AG04449 (cell line): ENCODE results near the gene SLC7A4.

Experiments
- CTCF ChIA-PET: fragments of 350-600 bp; formaldehyde crosslinking; extraction: SDS; loops from one replicate; lab custom pipeline; 2021; ENCODE audit warnings: antibody characterized with exemption; lab: Yijun Ruan, JAX
- POLR2A ChIA-PET: fragments of 400-600, 350-600 bp; formaldehyde crosslinking; extraction: SDS; loops from one replicate; lab custom pipeline; 2020; ENCODE audit warnings: antibody characterized with exemption, inconsistent platforms; lab: Yijun Ruan, JAX
- DNase-seq: peaks from one replicate; pipeline ENCODE4 v3.0.0-alpha.2; 2010; ENCODE audit warnings: low read depth, low spot score
- H3K4me3 ChIP-seq: 2 replicates; pipeline ENCODE4 v1.5.1; 2011; ENCODE audit warnings: low read depth, mild to moderate bottlenecking, control low read depth, low read length
- CTCF ChIP-seq: IDR thresholded peaks from one replicate; pipeline ENCODE4 v1.5.1; 2011; ENCODE audit warnings: mild to moderate bottlenecking, moderate library complexity, low read length, control low read depth, inconsistent platforms; ENCODE audit not compliant: insufficient read depth; ENCODE audit errors: missing control alignments

SLC7A4 gene

GRCh38 chr22:20990184-20991180 lies 41.9 kb downstream of the SLC7A4 start:
- ChIA-PET CTCF (interaction anchor here (1.1 to 2.3 kb wide), 5 partner anchors 8 to 651 kb away, joined by 3 to 11 read pairs (median 3); partner anchors contain the start of gene LZTR1), POLR2A (interaction anchor here (1.4 to 2.1 kb wide), 2 partner anchors 8 to 9 kb away, joined by 6 read pairs; partner anchors contain the start of gene LZTR1)
- no peak for DNase-seq
- H3K4me3 ChIP-seq = no peak overlapping the region
- TF ChIP-seq CTCF = no peak

GRCh38 chr22:20989323-20990138 lies 42.8 kb downstream of the SLC7A4 start:
- TF ChIP-seq CTCF = no peak
- H3K4me3 ChIP-seq = no peak overlapping the region
- ChIA-PET CTCF (interaction anchor here (1.2 to 2.3 kb wide), 4 partner anchors 8 to 652 kb away, joined by 3 to 11 read pairs (median 6); partner anchors contain the start of gene LZTR1), POLR2A (interaction anchor here (2.1 kb wide), 1 partner anchor 10 kb away, joined by 6 read pairs; no protein-coding TSS in a partner anchor)
- DNase-seq = no peak

GRCh38 chr22:20988573-20989322 lies 43.6 kb downstream of the SLC7A4 start:
- no peak for TF ChIP-seq CTCF
- ChIA-PET POLR2A (no interaction called here), CTCF (interaction anchor here (2.3 kb wide), 1 partner anchor 12 kb away, joined by 10 read pairs; no protein-coding TSS in a partner anchor)

GRCh38 chr22:20987375-20987774 lies 45.0 kb downstream of the SLC7A4 start:
- POLR2A ChIA-PET = no interaction called here
- DNase-seq = no peak
- no peak overlapping the region for H3K4me3 ChIP-seq
- CTCF ChIA-PET = no interaction called here
- TF ChIP-seq CTCF = no peak

More at GRCh38 chr22:20988573-20989322, 43.6 kb downstream of the SLC7A4 start:
- H3K4me3 ChIP-seq = no peak overlapping the region
- no peak for DNase-seq

- ChIA-PET CTCF (interaction anchor here (1.4 kb wide), 1 partner anchor 101 kb away, joined by 5 read pairs; no protein-coding TSS in a partner anchor), POLR2A (no interaction called here)
- no peak for DNase-seq
- no peak for TF ChIP-seq CTCF
- no peak overlapping the region for H3K4me3 ChIP-seq
Measured at GRCh38 chr22:20986365-20986764, 46.0 kb downstream of the SLC7A4 start.
